Right lobe of liver (tissue), 6 donors: ENCODE measurements around the gene SIRPA. TPM values are rescaled to one million over a fixed set of nuclear protein-coding genes. Genes with fewer than 3 reads are reported as not detected.
A peak's percentile ranks its signal among the peaks of the same experiment; 100 is the strongest.

ENCODE experiments used
- ATAC-seq, 4 donors: fragments of 200-7000 bp; cut with Tn5 transposase; one replicate each; pipeline ENCODE4 v1.9.1; 2020; ENCODE audit warnings: mild to moderate bottlenecking in 4 of 4, moderate library complexity in 4 of 4
- DNase-seq, 3 donors: peaks; one replicate each; pipeline ENCODE4 v3.0.0-alpha.2; 2020
- H3K27ac ChIP-seq, 3 donors: fragments of 200-600 bp; one replicate each; pipeline ENCODE4 v1.8.0; 2022
- H3K27me3 ChIP-seq, 2 donors: fragments of 200-600 bp; one replicate each; pipeline ENCODE4 v1.8.0; 2022
- H3K36me3 ChIP-seq, 4 donors: fragments of 200-600 bp; sonication (generic) in 1 of 4; one replicate each; pipeline versions ENCODE4 v1.5.1 to v1.8.0; 2017 to 2022; ENCODE audit warnings: control low read depth in 1 of 4
- H3K4me1 ChIP-seq, 4 donors: fragments of 200-600 bp; sonication (generic) in 1 of 4; one replicate each; pipeline versions ENCODE4 v1.5.1 to v1.8.0; 2017 to 2022; ENCODE audit warnings: control low read depth in 1 of 4
- H3K4me3 ChIP-seq, 3 donors: fragments of 200-600 bp; one replicate each; pipeline ENCODE4 v1.8.0; 2022
- H3K9me3 ChIP-seq, 4 donors: fragments of 200-600 bp; sonication (generic) in 1 of 4; one replicate each; pipeline versions ENCODE4 v1.5.1 to v1.8.0; 2017 to 2022; ENCODE audit warnings: control low read depth in 1 of 4
- POLR2A ChIP-seq: fragments of 450-650 bp; IDR thresholded peaks from one replicate; pipeline ENCODE4 v1.6.1; 2017; ENCODE audit warnings: antibody characterized with exemption, mild to moderate bottlenecking
- WGBS: methylation state at CpG from one replicate; pipeline ENCODE4 v1.1.6; 2018; ENCODE audit warnings: low coverage, low lambda C conversion rate; ENCODE audit not compliant: insufficient coverage; ENCODE audit errors: missing lambda C conversion rate; 5-methylcytosine and 5-hydroxymethylcytosine counted together
- intact Hi-C, 2 donors: fragments of 100-400 bp; cut with DNase I; formaldehyde crosslinking; loops; one replicate each; pipeline versions ENCODE4 v1.11.2 to v1.14.1; 2022
- total RNA-seq, 6 experiments: library from RNA; depleted of rRNA in 2 of 6; stranded (reverse); fragments of >200 nt in 2 of 6; fragmentation: NEBNext Ultra II Directional in 3 of 6; extraction: Animal tissue kit (Norgen Biotek cat#: 25700) in 3 of 6; gene quantifications; one replicate each; pipeline versions ENCODE4 v1.1.0 to v1.2.4, GENCODE V29; 2016 to 2023
- TF ChIP-seq, protein P1 (sequence below), 4 donors: fragments of 200-600 bp in 3 of 4; fragments of 450-650 bp in 1 of 4; IDR thresholded peaks; one replicate each; pipeline versions ENCODE4 v1.5.1 to v1.8.0; 2016 to 2022; ENCODE audit warnings: antibody characterized with exemption in 4 of 4, mild to moderate bottlenecking in 2 of 4
- donor health status: DM: no; HTN: yes; CAD: no.
- donor health status: DM: no; HTN: no; CAD: no.
- donor health status: DM: no; HTN: no; CAD: no.
- donor health status: DM: no; HTN: yes; CAD: no.
- donor health status: DM: no; HTN: yes; CAD: no.

The SIRPA gene
- total RNA-seq, 6 experiments from 2014 or later: 26.8 to 42.7 (median 34.8) TPM

DNA sequence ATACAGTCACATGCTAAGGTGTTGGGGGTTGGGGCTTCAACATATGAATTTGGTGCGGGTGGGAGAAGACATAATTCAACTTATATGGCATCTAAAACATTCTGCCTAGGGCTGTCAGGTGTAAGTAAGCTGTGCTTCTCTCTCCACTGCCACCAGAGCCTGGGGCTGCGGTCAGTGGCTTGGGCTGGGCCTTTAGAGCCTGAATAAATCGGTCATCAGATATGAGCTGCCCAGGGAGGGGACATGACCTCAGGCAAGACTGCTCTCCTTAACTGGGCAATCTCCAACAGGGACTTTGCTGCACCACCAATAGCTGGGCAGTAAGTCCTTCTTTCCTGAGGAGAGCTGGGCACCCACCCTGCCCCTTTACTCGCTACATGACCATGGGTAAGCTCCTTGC, 24.9 kb upstream of the SIRPA start:
- WGBS: 89% methylated on average over 1 of the region's 4 CpGs
- Histone ChIP-seq H3K4me1 (peaks cover 0 to 18% (median 6%) of the 10 kb centered on the region in 4 donors), H3K4me3 (no peak overlapping the region), H3K9me3 (no peaks in the 10 kb centered on the region), H3K36me3 (no peaks in the 10 kb centered on the region), H3K27ac (no peak overlapping the region), H3K27me3 (no peaks in the 10 kb centered on the region)
- DNase-seq (no peak), ATAC-seq (no peak)
- TF ChIP-seq POLR2A: no peak
- TF ChIP-seq, protein P1, sequence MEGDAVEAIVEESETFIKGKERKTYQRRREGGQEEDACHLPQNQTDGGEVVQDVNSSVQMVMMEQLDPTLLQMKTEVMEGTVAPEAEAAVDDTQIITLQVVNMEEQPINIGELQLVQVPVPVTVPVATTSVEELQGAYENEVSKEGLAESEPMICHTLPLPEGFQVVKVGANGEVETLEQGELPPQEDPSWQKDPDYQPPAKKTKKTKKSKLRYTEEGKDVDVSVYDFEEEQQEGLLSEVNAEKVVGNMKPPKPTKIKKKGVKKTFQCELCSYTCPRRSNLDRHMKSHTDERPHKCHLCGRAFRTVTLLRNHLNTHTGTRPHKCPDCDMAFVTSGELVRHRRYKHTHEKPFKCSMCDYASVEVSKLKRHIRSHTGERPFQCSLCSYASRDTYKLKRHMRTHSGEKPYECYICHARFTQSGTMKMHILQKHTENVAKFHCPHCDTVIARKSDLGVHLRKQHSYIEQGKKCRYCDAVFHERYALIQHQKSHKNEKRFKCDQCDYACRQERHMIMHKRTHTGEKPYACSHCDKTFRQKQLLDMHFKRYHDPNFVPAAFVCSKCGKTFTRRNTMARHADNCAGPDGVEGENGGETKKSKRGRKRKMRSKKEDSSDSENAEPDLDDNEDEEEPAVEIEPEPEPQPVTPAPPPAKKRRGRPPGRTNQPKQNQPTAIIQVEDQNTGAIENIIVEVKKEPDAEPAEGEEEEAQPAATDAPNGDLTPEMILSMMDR (IDR thresholded peaks at IDR 0.05): no peak
- intact Hi-C loops: loop anchor here (10.0 kb wide), 1 partner anchor 56 kb away; no protein-coding TSS in a partner anchor

DNA sequence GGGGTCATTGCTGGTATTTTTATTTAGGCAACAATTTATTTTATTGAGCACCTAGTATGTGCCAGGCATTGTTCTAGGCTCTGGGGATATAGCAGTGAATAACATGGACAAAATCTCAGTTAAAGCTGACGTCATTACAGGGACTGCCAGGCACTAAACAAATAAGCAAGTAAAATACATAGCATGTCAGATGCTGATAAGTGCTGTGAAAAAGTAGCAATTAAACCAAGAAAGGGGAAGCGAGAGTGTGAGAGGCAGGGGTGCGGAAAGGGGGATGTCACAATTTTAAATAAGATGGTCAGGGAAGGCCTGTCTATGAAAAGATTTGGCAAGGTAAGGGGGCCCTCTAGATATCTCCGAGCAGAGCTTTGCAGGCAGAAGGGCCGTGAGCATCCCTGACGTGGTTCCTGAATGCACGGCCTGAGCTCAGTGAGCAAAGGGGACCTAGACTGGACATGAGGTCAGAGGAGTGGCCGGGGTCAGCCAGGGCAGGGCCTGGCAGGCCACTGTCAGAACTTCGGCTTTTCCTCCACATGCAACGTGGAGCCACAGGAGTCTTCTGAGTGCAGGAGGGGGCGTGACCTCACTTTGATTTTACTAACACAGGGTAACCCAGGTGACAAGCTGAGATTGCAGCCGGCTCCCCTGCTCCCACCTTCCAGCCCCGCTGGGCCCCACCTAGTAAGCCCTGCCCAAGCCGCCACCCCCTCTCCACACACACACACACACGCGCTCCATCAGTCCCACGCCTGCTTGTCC, 24.2 kb upstream of the SIRPA start:
- no peak for TF ChIP-seq POLR2A
- TF ChIP-seq, protein P1 (IDR thresholded peaks at IDR 0.05): no peak
- intact Hi-C loops: loop anchor here (10.0 kb wide), 1 partner anchor 56 kb away; no protein-coding TSS in a partner anchor
- DNase-seq (no peak), ATAC-seq (no peak)
- Histone ChIP-seq H3K27ac (no peak overlapping the region), H3K27me3 (no peaks in the 10 kb centered on the region), H3K4me1 (peaks cover 0 to 20% (median 6%) of the 10 kb centered on the region in 4 donors), H3K4me3 (no peak overlapping the region), H3K9me3 (no peaks in the 10 kb centered on the region), H3K36me3 (no peaks in the 10 kb centered on the region)
- WGBS: 65% methylated on average over 8 of the region's 17 CpGs

DNA sequence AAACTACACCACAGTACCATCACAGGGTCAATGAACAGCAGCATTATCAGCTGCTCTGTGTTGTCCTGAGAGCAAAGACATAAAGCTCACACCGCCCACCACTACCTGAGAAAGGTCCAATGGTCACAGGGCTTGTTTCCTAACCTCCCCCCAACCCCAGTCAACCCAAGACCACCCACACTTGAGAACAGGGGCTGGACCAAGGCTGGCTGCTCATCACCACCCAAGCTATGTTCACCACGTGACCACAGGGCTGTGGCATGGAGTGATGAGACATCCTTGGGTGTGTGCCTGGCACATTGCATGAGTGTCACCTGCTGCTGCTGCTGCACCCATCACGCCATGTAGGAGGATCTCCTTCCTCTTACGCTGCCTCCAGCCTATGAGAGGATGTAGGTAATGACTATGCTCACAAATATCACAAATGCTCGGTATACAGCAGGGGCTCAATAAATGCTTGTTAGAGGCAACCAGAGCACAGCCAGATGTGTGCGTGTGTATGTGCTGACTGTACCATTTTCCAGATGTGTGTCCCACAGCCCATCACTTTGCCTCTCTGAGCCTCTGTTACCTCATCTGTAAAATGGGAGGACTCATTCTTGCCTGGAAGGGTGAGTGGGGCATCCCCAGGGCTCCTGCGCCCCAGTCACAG, 23.3 kb upstream of the SIRPA start:
- DNase-seq (no peak), ATAC-seq (peak in 1 of 4 donors; percentile 5)
- intact Hi-C loops: loop anchor here (10.0 kb wide), 1 partner anchor 57 kb away; no protein-coding TSS in a partner anchor
- WGBS: 90% methylated on average over 5 of the region's 7 CpGs
- Histone ChIP-seq H3K4me3 (no peak overlapping the region), H3K4me1 (peaks cover 0 to 20% (median 6%) of the 10 kb centered on the region in 4 donors), H3K27ac (no peak overlapping the region), H3K27me3 (no peaks in the 10 kb centered on the region), H3K36me3 (no peaks in the 10 kb centered on the region), H3K9me3 (no peaks in the 10 kb centered on the region)
- TF ChIP-seq, protein P1 (IDR thresholded peaks at IDR 0.05): no peak
- TF ChIP-seq POLR2A: no peak

DNA sequence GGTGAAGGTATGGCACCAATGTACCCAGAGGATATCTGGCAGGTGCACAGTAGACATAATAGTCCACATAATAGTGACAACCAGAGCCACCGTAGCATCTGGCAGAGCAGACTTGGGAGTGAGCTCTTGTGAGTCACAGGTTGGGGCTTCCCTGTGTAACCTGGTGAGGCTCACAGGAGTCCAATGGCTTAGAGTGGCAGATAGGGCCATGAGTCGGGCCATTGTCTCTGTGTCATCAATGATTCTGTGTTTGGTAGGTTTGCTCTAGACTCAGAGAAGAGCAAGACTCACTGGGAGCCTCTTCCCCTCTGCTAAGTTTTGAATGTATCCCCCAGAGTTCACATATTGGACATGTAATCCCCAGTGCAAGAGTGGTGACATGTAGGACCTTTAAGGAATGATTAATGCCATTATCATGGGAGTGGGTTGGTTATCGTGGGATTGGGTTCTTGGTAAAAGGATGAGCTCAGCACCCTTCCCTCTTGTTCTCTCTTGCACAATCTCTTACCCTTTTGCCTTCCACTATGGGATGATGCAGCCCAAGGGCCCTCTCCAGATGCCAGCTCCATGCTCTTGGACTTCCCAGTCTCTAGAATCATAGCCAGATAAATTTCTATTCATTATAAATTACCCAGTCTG, 22.6 kb upstream of the SIRPA start:
- intact Hi-C loops: loop anchor here (10.0 kb wide), 1 partner anchor 58 kb away; no protein-coding TSS in a partner anchor
- Histone ChIP-seq H3K27ac (no peak overlapping the region), H3K4me1 (peaks cover 0 to 17% (median 6%) of the 10 kb centered on the region in 4 donors), H3K27me3 (no peaks in the 10 kb centered on the region), H3K36me3 (no peaks in the 10 kb centered on the region), H3K4me3 (no peak overlapping the region), H3K9me3 (no peaks in the 10 kb centered on the region)
- 69% methylated on average over 2 of the region's 3 CpGs for WGBS
- ATAC-seq: no peak
- no peak for DNase-seq
- TF ChIP-seq POLR2A: no peak
- TF ChIP-seq, protein P1 (IDR thresholded peaks at IDR 0.05): no peak
